Stimulated activated naive CD8-positive, alpha-beta T cell treated with anti-CD3 and anti-CD28 coated beads, Interleukin-15, Interleukin-2, amounts not matched to agents 100 ng/mL and 50 ng/mL, for 24 hours (primary cell): Measurements from ENCODE around the gene RPTOR.
A peak's percentile ranks its signal among the peaks of the same experiment; 100 is the strongest.

ENCODE experiments used
- H3K27ac Mint-ChIP-seq: one replicate; pipeline ENCODE4 v1.8.0; 2021; ENCODE audit warnings: mild to moderate bottlenecking, mixed read lengths
- H3K27me3 Mint-ChIP-seq: one replicate; pipeline ENCODE4 v1.8.0; 2021; ENCODE audit warnings: mixed read lengths
- H3K36me3 Mint-ChIP-seq: one replicate; pipeline ENCODE4 v1.8.0; 2021; ENCODE audit warnings: low read depth, mixed read lengths
- H3K4me1 Mint-ChIP-seq: one replicate; pipeline ENCODE4 v1.8.0; 2021; ENCODE audit warnings: low read depth, mixed read lengths
- H3K4me3 Mint-ChIP-seq: one replicate; pipeline ENCODE4 v1.8.0; 2021; ENCODE audit warnings: mild to moderate bottlenecking, mixed read lengths
- H3K9me3 Mint-ChIP-seq: one replicate; pipeline ENCODE4 v1.8.0; 2021; ENCODE audit warnings: mixed read lengths

RPTOR gene

GRCh38 chr17:80656590-80656989, 112.0 kb downstream of the RPTOR start:
- peak overlapping the region; percentile 76 for H3K27ac Mint-ChIP-seq
- H3K4me1 Mint-ChIP-seq: peaks cover 40% of the 10 kb centered on the region
- peaks cover 20% of the 10 kb centered on the region for H3K9me3 Mint-ChIP-seq
- H3K4me3 Mint-ChIP-seq: no peak overlapping the region
- no peaks in the 10 kb centered on the region for H3K27me3 Mint-ChIP-seq
- peaks cover 44% of the 10 kb centered on the region for H3K36me3 Mint-ChIP-seq

- H3K27ac Mint-ChIP-seq: no peak overlapping the region
- H3K36me3 Mint-ChIP-seq: peaks cover 39% of the 10 kb centered on the region
- peaks cover 43% of the 10 kb centered on the region for H3K4me1 Mint-ChIP-seq
Observed at GRCh38 chr17:80657561-80657960, 112.9 kb downstream of the RPTOR start.

GRCh38 chr17:80658821-80659220, 114.2 kb downstream of the RPTOR start:
- H3K27ac Mint-ChIP-seq: peak overlapping the region; percentile 1
- peaks cover 46% of the 10 kb centered on the region for H3K4me1 Mint-ChIP-seq
- H3K4me3 Mint-ChIP-seq: no peak overlapping the region
- peaks cover 19% of the 10 kb centered on the region for H3K9me3 Mint-ChIP-seq
- H3K36me3 Mint-ChIP-seq: peaks cover 35% of the 10 kb centered on the region
- no peaks in the 10 kb centered on the region for H3K27me3 Mint-ChIP-seq

More at GRCh38 chr17:80657561-80657960, 112.9 kb downstream of the RPTOR start:
- Mint-ChIP-seq H3K4me3 (no peak overlapping the region), H3K9me3 (peaks cover 20% of the 10 kb centered on the region), H3K27me3 (no peaks in the 10 kb centered on the region)

- peaks cover 52% of the 10 kb centered on the region for H3K4me1 Mint-ChIP-seq
- H3K9me3 Mint-ChIP-seq: peaks cover 17% of the 10 kb centered on the region
- no peak overlapping the region for H3K4me3 Mint-ChIP-seq
- H3K27me3 Mint-ChIP-seq: no peaks in the 10 kb centered on the region
- H3K27ac Mint-ChIP-seq: no peak overlapping the region
- peaks cover 33% of the 10 kb centered on the region for H3K36me3 Mint-ChIP-seq
Observed at GRCh38 chr17:80659651-80660050, 115.0 kb downstream of the RPTOR start.

- Mint-ChIP-seq H3K9me3 (peaks cover 14% of the 10 kb centered on the region), H3K27me3 (no peaks in the 10 kb centered on the region), H3K4me1 (peaks cover 59% of the 10 kb centered on the region), H3K36me3 (peaks cover 30% of the 10 kb centered on the region), H3K4me3 (no peak overlapping the region), H3K27ac (no peak overlapping the region)
Observed at GRCh38 chr17:80660527-80661198, 116.0 kb downstream of the RPTOR start.

- H3K4me3 Mint-ChIP-seq: no peak overlapping the region
- peaks cover 28% of the 10 kb centered on the region for H3K36me3 Mint-ChIP-seq
- H3K27ac Mint-ChIP-seq: no peak overlapping the region
- peaks cover 11% of the 10 kb centered on the region for H3K9me3 Mint-ChIP-seq
- no peaks in the 10 kb centered on the region for H3K27me3 Mint-ChIP-seq
- H3K4me1 Mint-ChIP-seq: peaks cover 66% of the 10 kb centered on the region
Observed at GRCh38 chr17:80662557-80662956, 117.9 kb downstream of the RPTOR start.

GRCh38 chr17:80663781-80664206, 119.2 kb downstream of the RPTOR start:
- H3K9me3 Mint-ChIP-seq: peaks cover under 1% of the 10 kb centered on the region
- peak overlapping the region; percentile 53 for H3K27ac Mint-ChIP-seq
- peaks cover 23% of the 10 kb centered on the region for H3K36me3 Mint-ChIP-seq
- H3K4me1 Mint-ChIP-seq: peaks cover 78% of the 10 kb centered on the region
- no peaks in the 10 kb centered on the region for H3K27me3 Mint-ChIP-seq
- H3K4me3 Mint-ChIP-seq: peak overlapping the region; percentile 19

- H3K9me3 Mint-ChIP-seq: no peaks in the 10 kb centered on the region
- peak overlapping the region; percentile 15 for H3K4me3 Mint-ChIP-seq
- peaks cover 83% of the 10 kb centered on the region for H3K4me1 Mint-ChIP-seq
Observed at GRCh38 chr17:80664217-80664790, 119.7 kb downstream of the RPTOR start.

GRCh38 chr17:80665792-80666191, 121.2 kb downstream of the RPTOR start:
- H3K9me3 Mint-ChIP-seq: no peaks in the 10 kb centered on the region
- peak overlapping the region; percentile 93 for H3K27ac Mint-ChIP-seq
- no peak overlapping the region for H3K4me3 Mint-ChIP-seq
- H3K4me1 Mint-ChIP-seq: peaks cover 93% of the 10 kb centered on the region
- peaks cover 27% of the 10 kb centered on the region for H3K36me3 Mint-ChIP-seq
- H3K27me3 Mint-ChIP-seq: no peaks in the 10 kb centered on the region

More at GRCh38 chr17:80664217-80664790, 119.7 kb downstream of the RPTOR start:
- Mint-ChIP-seq H3K36me3 (peaks cover 20% of the 10 kb centered on the region), H3K27me3 (no peaks in the 10 kb centered on the region), H3K27ac (peak overlapping the region; percentile 53)

- peak overlapping the region; percentile 78 for H3K27ac Mint-ChIP-seq
- H3K4me3 Mint-ChIP-seq: peak overlapping the region; percentile 1
Observed at GRCh38 chr17:80666867-80667266, 122.2 kb downstream of the RPTOR start.

GRCh38 chr17:80667462-80668277, 123.0 kb downstream of the RPTOR start:
- Mint-ChIP-seq H3K27ac (peak overlapping the region; percentile 78), H3K4me1 (peaks cover 93% of the 10 kb centered on the region), H3K4me3 (peak overlapping the region; percentile 1), H3K9me3 (no peaks in the 10 kb centered on the region), H3K27me3 (no peaks in the 10 kb centered on the region), H3K36me3 (peaks cover 38% of the 10 kb centered on the region)

More at GRCh38 chr17:80666867-80667266, 122.2 kb downstream of the RPTOR start:
- Mint-ChIP-seq H3K9me3 (no peaks in the 10 kb centered on the region), H3K36me3 (peaks cover 38% of the 10 kb centered on the region), H3K27me3 (no peaks in the 10 kb centered on the region), H3K4me1 (peaks cover 99% of the 10 kb centered on the region)

GRCh38 chr17:80668375-80669148, 123.9 kb downstream of the RPTOR start:
- Mint-ChIP-seq H3K4me3 (peak overlapping the region; percentile 1), H3K27ac (peak overlapping the region; percentile 78), H3K36me3 (peaks cover 41% of the 10 kb centered on the region), H3K4me1 (peaks cover 93% of the 10 kb centered on the region), H3K9me3 (no peaks in the 10 kb centered on the region), H3K27me3 (no peaks in the 10 kb centered on the region)

GRCh38 chr17:80671039-80671824, 126.6 kb downstream of the RPTOR start:
- H3K9me3 Mint-ChIP-seq: no peaks in the 10 kb centered on the region
- no peaks in the 10 kb centered on the region for H3K27me3 Mint-ChIP-seq
- no peak overlapping the region for H3K4me3 Mint-ChIP-seq
- H3K36me3 Mint-ChIP-seq: peaks cover 42% of the 10 kb centered on the region
- H3K27ac Mint-ChIP-seq: no peak overlapping the region
- peaks cover 90% of the 10 kb centered on the region for H3K4me1 Mint-ChIP-seq

GRCh38 chr17:80671825-80672110, 127.1 kb downstream of the RPTOR start:
- Mint-ChIP-seq H3K4me3 (no peak overlapping the region), H3K4me1 (peaks cover 90% of the 10 kb centered on the region), H3K27me3 (no peaks in the 10 kb centered on the region), H3K36me3 (peaks cover 38% of the 10 kb centered on the region), H3K27ac (no peak overlapping the region), H3K9me3 (no peaks in the 10 kb centered on the region)
